IPS DF 19.7 (cell line): ENCODE results near the gene ATRN.

Experiments used
- DNase-seq: peaks from one replicate; pipeline ENCODE4 v3.0.0-alpha.2; 2013; ENCODE audit warnings: low read depth, low spot score

Gene ATRN

DNA sequence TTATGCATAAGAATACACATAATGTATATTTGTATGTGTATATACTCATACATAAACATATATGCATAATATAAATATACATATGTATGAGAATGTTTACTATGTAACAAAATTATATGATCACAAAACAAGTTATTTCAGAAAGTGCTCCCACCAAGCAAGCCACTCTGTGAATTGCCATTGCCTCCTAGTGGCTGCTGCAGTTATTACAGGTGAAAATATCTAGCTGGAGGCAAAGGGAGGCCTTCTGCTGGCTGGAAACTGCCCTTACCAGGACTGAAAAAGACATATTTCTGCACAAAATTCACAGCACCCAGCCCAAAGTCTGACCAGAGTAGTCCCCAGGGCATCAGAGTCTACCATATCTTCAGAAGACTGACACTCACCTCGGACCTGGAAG lies 225.4 kb downstream of the ATRN start:
- DNase-seq: no peak

DNA sequence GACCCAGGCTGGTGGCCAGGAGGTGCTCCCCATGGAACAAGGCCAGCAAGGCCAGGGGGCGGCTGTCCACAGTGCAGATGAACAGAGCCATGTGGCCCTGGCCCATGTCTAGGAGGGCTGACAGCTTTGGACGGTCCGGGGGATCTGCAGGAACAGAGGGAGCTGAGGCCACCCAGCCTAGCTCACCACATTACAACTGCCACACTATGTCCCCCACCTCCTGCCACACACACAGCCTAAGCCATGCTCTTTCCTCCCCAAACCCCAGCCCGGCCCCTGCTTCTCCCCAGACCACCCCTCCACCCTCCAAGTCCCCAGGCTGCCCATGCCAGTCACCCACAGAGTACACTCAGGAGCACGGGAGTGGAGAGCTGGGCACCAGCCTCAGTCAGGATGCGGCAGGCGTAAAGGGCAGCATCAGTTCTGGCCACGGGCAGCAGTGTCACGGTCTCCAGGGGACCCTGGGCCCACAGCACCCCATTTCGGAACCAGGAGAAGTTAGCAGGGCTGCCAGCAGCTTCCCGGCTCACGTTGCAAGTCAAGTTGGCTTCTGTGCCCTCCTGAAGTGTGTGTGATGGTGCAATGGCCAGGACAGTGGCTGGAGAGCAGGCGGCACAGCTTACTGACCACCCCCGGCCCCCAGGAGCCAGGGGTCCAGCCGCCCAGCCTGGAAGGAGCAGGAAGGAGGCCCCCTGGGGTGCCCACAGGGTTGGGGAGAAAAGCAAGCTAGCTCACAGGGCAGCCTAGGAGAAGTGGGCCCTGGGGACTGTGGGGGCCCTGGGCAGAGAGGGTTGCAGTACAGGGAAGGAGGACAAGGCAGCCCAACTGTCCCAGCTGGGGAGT lies 226.1 kb downstream of the ATRN start:
- DNase-seq: no peak

DNA sequence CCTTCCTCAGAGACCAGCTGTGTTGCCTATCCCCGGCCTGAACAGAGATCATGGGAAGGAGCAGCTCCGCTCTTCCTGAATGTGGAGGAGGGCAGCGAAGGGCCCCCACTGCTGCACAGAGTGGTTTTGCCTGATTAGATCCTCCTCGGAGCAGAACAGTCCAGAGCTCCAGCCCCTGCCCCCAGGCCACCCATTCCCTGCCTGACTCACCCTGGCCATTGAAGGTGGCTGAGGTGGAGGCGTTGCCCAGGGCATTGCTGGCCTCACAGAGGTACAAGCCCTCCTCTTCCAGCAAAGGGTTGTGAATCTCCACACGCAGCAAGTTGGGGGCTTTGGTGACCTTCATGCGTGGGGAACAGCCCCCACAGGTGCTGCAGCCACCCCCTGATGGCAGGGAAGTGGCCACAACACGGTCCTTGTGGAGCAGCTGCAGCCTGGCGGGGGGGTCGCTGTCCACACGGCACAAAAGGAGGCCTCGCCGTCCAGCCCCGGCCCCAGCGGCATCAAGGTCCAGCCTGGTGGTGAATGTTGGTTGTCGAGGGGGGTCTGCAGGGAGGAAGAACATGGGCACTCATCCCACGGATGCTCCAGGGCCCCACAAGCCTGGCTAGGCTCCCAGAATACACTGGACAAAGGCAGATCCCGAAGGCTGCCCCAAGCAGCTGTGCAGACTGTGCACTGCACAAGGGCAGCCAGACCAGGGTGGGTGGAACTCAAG lies 226.9 kb downstream of the ATRN start:
- DNase-seq: no peak

DNA sequence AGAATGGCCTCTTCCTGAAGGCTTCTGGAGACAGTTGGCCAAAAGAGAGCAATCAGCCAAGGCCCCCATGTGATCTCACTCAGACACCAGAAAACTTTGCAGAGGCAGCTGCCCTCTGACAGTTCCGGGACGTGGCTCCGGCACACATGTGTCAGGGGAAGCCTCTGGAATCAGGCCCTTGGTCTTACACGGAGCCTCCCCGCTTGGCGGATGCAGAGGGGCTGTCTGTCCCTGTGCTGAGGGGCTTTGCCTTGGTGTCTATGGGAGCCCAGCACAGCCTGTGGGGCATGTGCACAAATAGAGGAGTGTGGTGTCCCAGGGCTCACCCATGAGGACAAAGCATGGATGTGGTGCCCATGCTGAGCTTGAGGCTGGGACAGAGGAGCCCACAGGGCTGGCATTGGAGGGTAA lies 227.8 kb downstream of the ATRN start:
- no peak for DNase-seq

DNA sequence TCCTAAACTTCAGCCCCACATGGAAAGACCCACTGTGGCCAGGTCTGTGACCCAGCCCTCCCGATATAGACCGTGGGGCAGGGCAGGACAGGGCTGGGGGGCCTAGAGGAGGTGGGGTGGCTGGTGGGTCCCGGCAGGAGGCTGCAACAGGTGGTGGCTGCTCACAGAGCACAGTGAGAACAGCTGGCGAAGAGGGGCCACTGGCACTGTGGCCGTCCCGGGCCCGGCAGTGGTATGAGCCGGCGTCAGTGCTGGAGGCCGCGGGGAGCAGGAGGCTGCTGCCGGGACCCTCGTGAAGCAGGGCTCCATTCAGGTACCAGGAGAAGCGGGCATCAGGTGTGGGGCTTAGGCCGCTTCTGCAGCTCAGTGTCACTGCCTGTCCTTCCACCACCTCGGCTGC lies 228.2 kb downstream of the ATRN start:
- DNase-seq: no peak
